Measurements from ENCODE around the gene GCFC2. TPM values are rescaled to one million over a fixed set of nuclear protein-coding genes. Genes with fewer than 3 reads are reported as not detected.

The GCFC2 gene
- total and polyA plus RNA-seq, 2 donors (not counting 3 experiments of a cell fraction or from before 2014, with no cell fraction given), result 5.7 to 20.0 TPM

- H4K20me1 ChIP-seq (replicated peaks; ENCODE audit: control insufficient read depth, extremely low read depth, insufficient read depth, low read length), result no peaks in the 10 kb centered on the region
- H2AFZ ChIP-seq (ENCODE audit: low read depth, low read length), result no peak overlapping the region
- H3K4me1 ChIP-seq (ENCODE audit: control insufficient read depth, extremely low read depth, insufficient read depth, low read length), result peaks cover 16% of the 10 kb centered on the region
- H3K9me3 ChIP-seq (replicated peaks; ENCODE audit: control insufficient read depth, insufficient read depth, low read length), result no peaks in the 10 kb centered on the region
- TF ChIP-seq MAX (IDR thresholded peaks at IDR 0.05; ENCODE audit: insufficient read depth, insufficient read length), result no peak
- TF ChIP-seq FOS (IDR thresholded peaks at IDR 0.05; ENCODE audit: borderline replicate concordance, insufficient read depth, low read length), result peak; percentile 52
- peak; percentile 58 for TF ChIP-seq JUN (IDR thresholded peaks at IDR 0.05; ENCODE audit: borderline replicate concordance, insufficient read depth, insufficient read length, low read depth)
- no peak for TF ChIP-seq POLR2AphosphoS5 (IDR thresholded peaks at IDR 0.05; ENCODE audit: insufficient read depth, low read depth, low read length)
- dilution Hi-C loops (cut with MboI; ENCODE audit: extremely low pct_ligation_motif_present, low sequenced_read_pairs), result loop anchor here (25.0 kb wide), 1 partner anchor 158 kb away; no protein-coding TSS in a partner anchor
- no peak overlapping the region for H3K4me3 ChIP-seq (replicated peaks in 1 of 3; ENCODE audit: insufficient read depth in 1 of 3, low read depth in 1 of 3, low read length in 3 of 3)
- H3K9ac ChIP-seq (replicated peaks; ENCODE audit: extremely low read depth, insufficient read depth, low read length), result no peak overlapping the region
- no peaks in the 10 kb centered on the region for H3K9me1 ChIP-seq (replicated peaks; ENCODE audit: control insufficient read depth, extremely low read depth, insufficient read depth, low read length)
- peak; percentile 43 for DNase-seq (ENCODE audit: low read depth, low spot score)
- peak overlapping the region; percentile 52 for H3K4me2 ChIP-seq (ENCODE audit: insufficient read depth, low read length)
- no peaks in the 10 kb centered on the region for H3K79me2 ChIP-seq (ENCODE audit: control insufficient read depth, insufficient read depth, low read length)
- POLR2A ChIA-PET, result no interaction called here
- intact Hi-C loops (cut with micrococcal nuclease), result loop anchor here (10.0 kb wide), 1 partner anchor 705 kb away; no protein-coding TSS in a partner anchor
- no peak overlapping the region for H3K27ac ChIP-seq (ENCODE audit: insufficient read depth, low read depth, low read length)
- no TSS peak for BruUV-seq (replicated peaks)
- H3K27me3 ChIP-seq (ENCODE audit: control insufficient read depth in 2 of 2, insufficient read depth in 2 of 2, low read length in 2 of 2), result no peaks in the 10 kb centered on the region
- peak; percentile 74 for FAIRE-seq
- H3K36me3 ChIP-seq (ENCODE audit: control insufficient read depth in 2 of 2, extremely low read depth in 1 of 2, insufficient read depth in 2 of 2, low read length in 2 of 2), result no peaks in the 10 kb centered on the region
- CTCF ChIA-PET, result interaction anchor here (0.6 to 5.5 kb wide), 6 partner anchors 8 to 556 kb away, joined by 3 to 38 read pairs (median 12); no protein-coding TSS in a partner anchor
These were observed 90.6 kb downstream of the GCFC2 start for GRCh38 chr2:75619956-75620740.

GRCh38 chr2:75616933-75617332, 93.8 kb downstream of the GCFC2 start:
- dilution Hi-C loops (cut with MboI; ENCODE audit: extremely low pct_ligation_motif_present, low sequenced_read_pairs) (loop anchor here (25.0 kb wide), 1 partner anchor 155 kb away; no protein-coding TSS in a partner anchor), intact Hi-C loops (cut with micrococcal nuclease) (no loop called here)
- no peak overlapping the region for H2AFZ ChIP-seq (ENCODE audit: low read depth, low read length)
- H3K27ac ChIP-seq (ENCODE audit: insufficient read depth, low read depth, low read length), result no peak overlapping the region
- H3K36me3 ChIP-seq (ENCODE audit: control insufficient read depth in 2 of 2, extremely low read depth in 1 of 2, insufficient read depth in 2 of 2, low read length in 2 of 2), result no peaks in the 10 kb centered on the region
- H4K20me1 ChIP-seq (replicated peaks; ENCODE audit: control insufficient read depth, extremely low read depth, insufficient read depth, low read length), result no peaks in the 10 kb centered on the region
- CTCF ChIA-PET, result interaction anchor here (5.6 kb wide), 1 partner anchor 151 kb away, joined by 54 read pairs; no protein-coding TSS in a partner anchor
- no peak overlapping the region for H3K4me3 ChIP-seq (replicated peaks in 1 of 3; ENCODE audit: insufficient read depth in 1 of 3, low read depth in 1 of 3, low read length in 3 of 3)
- TF ChIP-seq MAX (IDR thresholded peaks at IDR 0.05; ENCODE audit: insufficient read depth, insufficient read length) (no peak), GATA2 (IDR thresholded peaks at IDR 0.05; ENCODE audit: insufficient read depth, insufficient read length, low read depth, low read length) (no peak), FOS (IDR thresholded peaks at IDR 0.05; ENCODE audit: borderline replicate concordance, insufficient read depth, low read length) (no peak), POLR2AphosphoS5 (IDR thresholded peaks at IDR 0.05; ENCODE audit: insufficient read depth, low read depth, low read length) (no peak), JUN (IDR thresholded peaks at IDR 0.05; ENCODE audit: borderline replicate concordance, insufficient read depth, insufficient read length, low read depth) (no peak), MYC (IDR thresholded peaks at IDR 0.05; ENCODE audit: low read depth, low read length) (no peak), EZH2 (IDR thresholded peaks at IDR 0.05; ENCODE audit: borderline replicate concordance, low read depth, low read length, severe bottlenecking) (no peak), CTCF (IDR thresholded peaks at IDR 0.05; ENCODE audit: extremely low read depth in 1 of 2, insufficient read depth in 1 of 2, low read depth in 1 of 2, low read length in 2 of 2) (no peak), POLR2A (IDR thresholded peaks at IDR 0.05; ENCODE audit: low read depth, low read length) (no peak)
- FAIRE-seq, result no peak
- no peaks in the 10 kb centered on the region for H3K9me1 ChIP-seq (replicated peaks; ENCODE audit: control insufficient read depth, extremely low read depth, insufficient read depth, low read length)
- POLR2A ChIA-PET, result no interaction called here
- BruUV-seq (replicated peaks), result no TSS peak
- no peak overlapping the region for H3K4me2 ChIP-seq (ENCODE audit: insufficient read depth, low read length)
- no peaks in the 10 kb centered on the region for H3K9me3 ChIP-seq (replicated peaks; ENCODE audit: control insufficient read depth, insufficient read depth, low read length)
- DNase-seq (ENCODE audit: low read depth, low spot score), result no peak
- peaks cover 2 to 4% of the 10 kb centered on the region in 2 experiments for H3K27me3 ChIP-seq (ENCODE audit: control insufficient read depth in 2 of 2, insufficient read depth in 2 of 2, low read length in 2 of 2)
- H3K79me2 ChIP-seq (ENCODE audit: control insufficient read depth, insufficient read depth, low read length), result no peaks in the 10 kb centered on the region
- peaks cover 16% of the 10 kb centered on the region for H3K4me1 ChIP-seq (ENCODE audit: control insufficient read depth, extremely low read depth, insufficient read depth, low read length)
- no peak overlapping the region for H3K9ac ChIP-seq (replicated peaks; ENCODE audit: extremely low read depth, insufficient read depth, low read length)
